ENCODE measurements around the gene PDIA6.

DNA sequence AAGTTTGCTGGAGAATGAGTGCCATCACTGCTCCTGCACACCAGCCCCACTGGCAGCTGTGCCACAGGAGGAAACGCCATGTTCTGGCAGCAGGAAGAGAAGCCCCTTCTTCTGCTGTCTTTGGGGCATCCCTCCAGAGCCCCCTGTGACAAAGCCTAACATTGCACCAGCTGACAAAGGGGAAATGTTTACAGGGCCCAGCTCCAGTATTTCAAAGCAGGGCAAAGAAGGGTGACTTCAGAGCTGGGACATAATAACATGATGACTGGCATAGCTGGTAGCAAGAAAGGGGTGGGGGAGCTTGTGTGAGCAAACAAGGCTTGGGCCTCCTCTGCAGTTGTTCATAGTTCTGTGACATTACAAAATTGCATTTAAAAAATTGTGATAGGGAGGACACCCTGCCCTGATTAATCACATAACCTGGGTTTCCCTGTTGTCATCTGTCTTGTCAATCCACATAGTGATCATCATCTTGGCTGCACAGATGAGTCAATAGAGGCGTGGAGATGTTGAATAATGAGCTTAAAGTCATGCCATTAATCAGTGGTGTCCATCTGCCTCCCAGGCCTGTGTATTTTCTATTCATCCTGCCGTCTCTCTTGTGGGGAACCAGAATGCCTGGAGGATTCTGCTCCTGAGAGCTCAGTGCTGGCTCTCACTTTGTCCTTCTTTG is 29.1 kb upstream of the PDIA6 start:
- TF ChIP-seq, protein P1, sequence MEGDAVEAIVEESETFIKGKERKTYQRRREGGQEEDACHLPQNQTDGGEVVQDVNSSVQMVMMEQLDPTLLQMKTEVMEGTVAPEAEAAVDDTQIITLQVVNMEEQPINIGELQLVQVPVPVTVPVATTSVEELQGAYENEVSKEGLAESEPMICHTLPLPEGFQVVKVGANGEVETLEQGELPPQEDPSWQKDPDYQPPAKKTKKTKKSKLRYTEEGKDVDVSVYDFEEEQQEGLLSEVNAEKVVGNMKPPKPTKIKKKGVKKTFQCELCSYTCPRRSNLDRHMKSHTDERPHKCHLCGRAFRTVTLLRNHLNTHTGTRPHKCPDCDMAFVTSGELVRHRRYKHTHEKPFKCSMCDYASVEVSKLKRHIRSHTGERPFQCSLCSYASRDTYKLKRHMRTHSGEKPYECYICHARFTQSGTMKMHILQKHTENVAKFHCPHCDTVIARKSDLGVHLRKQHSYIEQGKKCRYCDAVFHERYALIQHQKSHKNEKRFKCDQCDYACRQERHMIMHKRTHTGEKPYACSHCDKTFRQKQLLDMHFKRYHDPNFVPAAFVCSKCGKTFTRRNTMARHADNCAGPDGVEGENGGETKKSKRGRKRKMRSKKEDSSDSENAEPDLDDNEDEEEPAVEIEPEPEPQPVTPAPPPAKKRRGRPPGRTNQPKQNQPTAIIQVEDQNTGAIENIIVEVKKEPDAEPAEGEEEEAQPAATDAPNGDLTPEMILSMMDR (IDR thresholded peaks at IDR 0.05; ENCODE audit: insufficient read depth, low read depth, low read length): no peak
- no peak for TF ChIP-seq EZH2 (IDR thresholded peaks at IDR 0.05; ENCODE audit: insufficient read depth, low read length)

All from astrocyte (in vitro differentiated cells and primary cell).